ENCODE measurements around the gene UNC45A. TPM values are rescaled to one million over a fixed set of nuclear protein-coding genes. Genes with fewer than 3 reads are reported as not detected.

The UNC45A gene
- polyA plus RNA-seq, 1 donor (not counting 4 experiments of a cell fraction or from before 2014, with no cell fraction given): 63.1 TPM

- Histone ChIP-seq H4K20me1 (ENCODE audit: control insufficient read depth, extremely low read depth, insufficient read depth, low read length) (no peaks in the 10 kb centered on the region), H3K36me3 (ENCODE audit: control insufficient read depth in 2 of 2, extremely low read depth in 1 of 2, insufficient read depth in 2 of 2, low read length in 2 of 2) (peaks cover 9 to 11% of the 10 kb centered on the region in 2 experiments), H2AFZ (ENCODE audit: control insufficient read depth, low read length) (no peak overlapping the region), H3K9me3 (ENCODE audit: control insufficient read depth, low read depth, low read length) (no peaks in the 10 kb centered on the region), H3K9ac (ENCODE audit: control insufficient read depth, extremely low read depth, insufficient read depth, low read length) (no peak overlapping the region), H3K4me1 (ENCODE audit: control insufficient read depth, extremely low read depth, insufficient read depth, low read length) (peaks cover 16% of the 10 kb centered on the region), H3K4me2 (ENCODE audit: control insufficient read depth, extremely low read depth, insufficient read depth, low read depth, low read length) (no peak overlapping the region), H3K27me3 (ENCODE audit: control insufficient read depth, extremely low read depth, insufficient read depth, low read length) (no peaks in the 10 kb centered on the region), H3K79me2 (ENCODE audit: control insufficient read depth, insufficient read depth, low read length) (no peaks in the 10 kb centered on the region), H3K27ac (ENCODE audit: control insufficient read depth, insufficient read depth, low read length) (no peak overlapping the region), H3K4me3 (ENCODE audit: control insufficient read depth in 2 of 3, extremely low read depth in 1 of 3, insufficient read depth in 2 of 3, low read depth in 1 of 3, low read length in 3 of 3) (no peak overlapping the region), H3K9me1 (ENCODE audit: control insufficient read depth, extremely low read depth, insufficient read depth, low read length) (no peaks in the 10 kb centered on the region)
- TF ChIP-seq CTCF (optimal IDR thresholded peaks at IDR 0.05 in 1 of 3, IDR thresholded peaks at IDR 0.05 in 1 of 3, conservative IDR thresholded peaks at IDR 0.05 in 1 of 3; ENCODE audit: extremely low read depth in 1 of 3, insufficient read depth in 2 of 3, low read length in 3 of 3) (no peak), EZH2 (IDR thresholded peaks at IDR 0.05; ENCODE audit: low read length) (no peak)
- dilution Hi-C loops (cut with MboI; ENCODE audit: extremely low pct_ligation_motif_present, low sequenced_read_pairs): no loop called here
- DNase-seq (ENCODE audit: low read depth, low spot score) (no peak), FAIRE-seq (no peak)
These were observed 24.0 kb downstream of the UNC45A start for GRCh38 chr15:90959028-90959595.

GRCh38 chr15:90959894-90960293 is 24.8 kb downstream of the UNC45A start:
- H3K79me2 ChIP-seq (ENCODE audit: control insufficient read depth, insufficient read depth, low read length): no peaks in the 10 kb centered on the region
- H2AFZ ChIP-seq (ENCODE audit: control insufficient read depth, low read length): no peak overlapping the region
- no peak overlapping the region for H3K4me2 ChIP-seq (ENCODE audit: control insufficient read depth, extremely low read depth, insufficient read depth, low read depth, low read length)
- H4K20me1 ChIP-seq (ENCODE audit: control insufficient read depth, extremely low read depth, insufficient read depth, low read length): no peaks in the 10 kb centered on the region
- H3K27ac ChIP-seq (ENCODE audit: control insufficient read depth, insufficient read depth, low read length): no peak overlapping the region
- H3K36me3 ChIP-seq (ENCODE audit: control insufficient read depth in 2 of 2, extremely low read depth in 1 of 2, insufficient read depth in 2 of 2, low read length in 2 of 2): peaks cover 8 to 11% of the 10 kb centered on the region in 2 experiments
- no peaks in the 10 kb centered on the region for H3K9me1 ChIP-seq (ENCODE audit: control insufficient read depth, extremely low read depth, insufficient read depth, low read length)
- H3K4me1 ChIP-seq (ENCODE audit: control insufficient read depth, extremely low read depth, insufficient read depth, low read length): peaks cover 16% of the 10 kb centered on the region
- no peaks in the 10 kb centered on the region for H3K27me3 ChIP-seq (ENCODE audit: control insufficient read depth, extremely low read depth, insufficient read depth, low read length)
- no peak overlapping the region for H3K4me3 ChIP-seq (ENCODE audit: control insufficient read depth in 2 of 3, extremely low read depth in 1 of 3, insufficient read depth in 2 of 3, low read depth in 1 of 3, low read length in 3 of 3)
- no peak overlapping the region for H3K9ac ChIP-seq (ENCODE audit: control insufficient read depth, extremely low read depth, insufficient read depth, low read length)
- DNase-seq (ENCODE audit: low read depth, low spot score) (no peak), FAIRE-seq (no peak)
- no peak for TF ChIP-seq CTCF (optimal IDR thresholded peaks at IDR 0.05 in 1 of 3, IDR thresholded peaks at IDR 0.05 in 1 of 3, conservative IDR thresholded peaks at IDR 0.05 in 1 of 3; ENCODE audit: extremely low read depth in 1 of 3, insufficient read depth in 2 of 3, low read length in 3 of 3)
- TF ChIP-seq EZH2 (IDR thresholded peaks at IDR 0.05; ENCODE audit: low read length): no peak
- dilution Hi-C loops (cut with MboI; ENCODE audit: extremely low pct_ligation_motif_present, low sequenced_read_pairs): no loop called here
- H3K9me3 ChIP-seq (ENCODE audit: control insufficient read depth, low read depth, low read length): no peaks in the 10 kb centered on the region

All from keratinocyte (primary cell).